Measurements from ENCODE around the gene XPO4.

DNA sequence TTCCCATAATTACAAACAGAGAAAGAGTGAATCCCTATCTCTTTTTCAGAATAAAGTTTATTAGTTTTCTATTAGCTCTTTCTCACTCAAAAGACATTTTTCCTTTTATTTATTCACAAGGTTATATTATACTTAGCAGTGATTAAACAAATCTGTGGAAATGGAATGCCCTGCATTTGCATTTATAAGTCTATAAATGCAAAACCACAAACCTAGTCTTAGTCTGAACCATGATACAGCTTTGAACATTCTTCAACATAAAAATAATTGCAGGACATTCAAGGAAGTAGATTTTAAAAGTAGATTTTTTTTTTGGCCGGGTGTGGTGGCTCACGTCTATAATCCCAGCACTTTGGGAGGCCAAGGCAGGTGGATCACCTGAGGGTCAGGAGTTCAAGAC is 8.3 kb downstream of the XPO4 start:
- no peak for TF ChIP-seq POLR2AphosphoS5 (IDR thresholded peaks at IDR 0.05)
- TF ChIP-seq POLR2A (IDR thresholded peaks at IDR 0.05) = no peak
- TF ChIP-seq CTCF (IDR thresholded peaks at IDR 0.05) = no peak

Measured in gastroesophageal sphincter (tissue), 3 donors.